ENCODE results near the gene SMAD2. TPM values are rescaled to one million over a fixed set of nuclear protein-coding genes. Genes with fewer than 3 reads are reported as not detected.

Gene SMAD2
- total and polyA plus RNA-seq, 12 donors, result 20.9 to 270 (median 140) TPM

DNA sequence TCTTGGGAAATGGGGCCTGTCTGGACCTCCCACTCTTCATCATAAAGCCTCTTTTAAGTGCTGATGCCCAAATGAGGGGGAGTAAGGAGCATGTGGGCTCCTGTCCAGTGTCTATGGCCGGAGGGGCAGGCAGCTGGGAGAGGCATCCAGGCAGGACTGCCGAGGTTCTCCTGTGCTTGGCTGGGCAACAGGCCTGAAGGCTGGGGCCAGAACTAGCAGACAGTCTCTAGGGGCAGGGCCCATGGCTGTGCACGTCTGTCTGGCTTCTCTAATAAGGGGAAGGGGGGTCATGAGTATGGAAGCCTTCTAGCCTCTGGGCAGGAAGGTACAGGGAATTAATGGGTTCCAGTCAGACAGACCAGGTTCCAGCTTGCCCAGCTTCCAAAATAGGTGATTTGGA is 128.6 kb downstream of the SMAD2 start:
- TF ChIP-seq CTCF (IDR thresholded peaks at IDR 0.05) (no peak), POLR2A (IDR thresholded peaks at IDR 0.05) (no peak)
- Histone ChIP-seq H3K4me1 (replicated peaks in 1 of 2) (no peaks in the 10 kb centered on the region), H3K27me3 (no peaks in the 10 kb centered on the region), H3K9me3 (replicated peaks in 1 of 3) (no peaks in the 10 kb centered on the region), H3K27ac (no peak overlapping the region), H3K36me3 (replicated peaks in 1 of 2) (no peaks in the 10 kb centered on the region), H3K4me3 (no peak overlapping the region)
- intact Hi-C loops (cut with DNase I), result no loop called here
- no peak for DNase-seq
- 57 to 75% (median 67%) methylated on average over 1 to 3 of the region's 3 CpGs for WGBS, 4 donors

- Histone ChIP-seq H3K27ac (no peak overlapping the region), H3K4me1 (replicated peaks in 1 of 2) (no peaks in the 10 kb centered on the region), H3K27me3 (no peaks in the 10 kb centered on the region), H3K4me3 (no peak overlapping the region), H3K36me3 (replicated peaks in 1 of 2) (no peaks in the 10 kb centered on the region), H3K9me3 (replicated peaks in 1 of 3) (no peaks in the 10 kb centered on the region)
- WGBS, 4 donors, result 74 to 87% (median 84%) methylated on average over 6 of the region's 6 CpGs
- DNase-seq, result no peak
- TF ChIP-seq POLR2A (IDR thresholded peaks at IDR 0.05) (no peak), CTCF (IDR thresholded peaks at IDR 0.05) (no peak)
- intact Hi-C loops (cut with DNase I), result no loop called here
Measured at GRCh38 chr18:47800756-47801155, 129.7 kb downstream of the SMAD2 start.

DNA sequence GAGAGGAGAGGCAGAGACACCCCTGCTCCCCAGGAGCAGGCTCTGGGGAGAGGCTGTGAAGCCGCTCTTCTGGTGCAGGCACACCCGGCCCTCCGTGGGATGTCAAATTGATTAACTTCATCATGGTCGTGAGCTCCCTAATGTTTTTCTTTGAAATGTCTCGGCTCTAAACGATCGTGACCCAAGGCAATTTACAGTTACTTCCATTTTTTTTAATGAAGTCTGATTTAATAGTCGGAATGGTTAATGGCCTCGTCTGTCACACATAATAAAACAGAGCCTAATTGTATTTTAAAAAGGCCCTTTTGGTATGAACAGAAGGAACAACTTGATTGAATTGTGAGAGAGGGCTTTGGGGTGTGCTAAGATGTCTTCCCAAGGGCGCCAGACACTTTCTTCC is 130.2 kb downstream of the SMAD2 start:
- intact Hi-C loops (cut with DNase I), result no loop called here
- Histone ChIP-seq H3K36me3 (replicated peaks in 1 of 2) (no peaks in the 10 kb centered on the region), H3K9me3 (replicated peaks in 1 of 3) (no peaks in the 10 kb centered on the region), H3K4me1 (replicated peaks in 1 of 2) (no peaks in the 10 kb centered on the region), H3K27me3 (no peaks in the 10 kb centered on the region), H3K4me3 (no peak overlapping the region), H3K27ac (no peak overlapping the region)
- TF ChIP-seq POLR2A (IDR thresholded peaks at IDR 0.05), result no peak
- no peak for TF ChIP-seq CTCF (IDR thresholded peaks at IDR 0.05)
- WGBS, 4 donors, result 61 to 69% (median 62%) methylated on average over 10 of the region's 10 CpGs
- no peak for DNase-seq

DNA sequence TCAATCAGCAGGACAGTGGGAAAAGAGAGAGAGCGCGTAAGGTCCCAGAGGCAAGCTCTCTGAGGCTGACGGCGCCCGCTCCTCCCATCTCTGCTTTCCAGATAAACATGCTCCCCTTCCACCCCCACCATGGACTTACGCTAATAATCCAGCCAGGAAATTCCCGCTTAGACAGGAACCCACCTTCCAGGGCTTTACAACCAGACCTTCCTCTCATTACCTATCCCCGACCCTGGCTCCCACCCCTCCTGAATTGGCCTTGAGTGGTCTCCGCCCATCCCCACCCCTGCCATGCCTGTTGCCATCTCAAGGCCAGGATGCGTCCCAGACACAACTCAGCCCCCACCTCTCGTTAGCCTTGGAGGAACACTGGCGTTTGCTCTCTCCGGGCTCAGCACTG is 131.1 kb downstream of the SMAD2 start:
- no peaks in the 10 kb centered on the region for H3K36me3 ChIP-seq (replicated peaks in 1 of 2)
- no peak for DNase-seq
- 52 to 71% (median 59%) methylated on average over 11 to 13 of the region's 13 CpGs for WGBS, 4 donors
- H3K27me3 ChIP-seq, result no peaks in the 10 kb centered on the region
- intact Hi-C loops (cut with DNase I), result no loop called here
- H3K4me3 ChIP-seq, result no peak overlapping the region
- H3K9me3 ChIP-seq (replicated peaks in 1 of 3), result no peaks in the 10 kb centered on the region
- H3K4me1 ChIP-seq (replicated peaks in 1 of 2), result no peaks in the 10 kb centered on the region
- no peak overlapping the region for H3K27ac ChIP-seq
- TF ChIP-seq POLR2A (IDR thresholded peaks at IDR 0.05) (no peak), CTCF (IDR thresholded peaks at IDR 0.05) (no peak)

All from adrenal gland (tissue), 12 donors.